GM21717 (cell line): ENCODE measurements around the gene NUDT4.
"Not testable (repeated sequence)": the region's sequence is repeated elsewhere in the genome, so short reads cannot be mapped to it uniquely, and the experiment has no call there.

ENCODE experiments used
- ATAC-seq: cut with Tn5 transposase; IDR thresholded peaks from one replicate; pipeline ENCODE4 v1.9.1; 2021; ENCODE audit warnings: mild to moderate bottlenecking, moderate library complexity; ENCODE audit not compliant: unreplicated experiment

The NUDT4 gene

DNA sequence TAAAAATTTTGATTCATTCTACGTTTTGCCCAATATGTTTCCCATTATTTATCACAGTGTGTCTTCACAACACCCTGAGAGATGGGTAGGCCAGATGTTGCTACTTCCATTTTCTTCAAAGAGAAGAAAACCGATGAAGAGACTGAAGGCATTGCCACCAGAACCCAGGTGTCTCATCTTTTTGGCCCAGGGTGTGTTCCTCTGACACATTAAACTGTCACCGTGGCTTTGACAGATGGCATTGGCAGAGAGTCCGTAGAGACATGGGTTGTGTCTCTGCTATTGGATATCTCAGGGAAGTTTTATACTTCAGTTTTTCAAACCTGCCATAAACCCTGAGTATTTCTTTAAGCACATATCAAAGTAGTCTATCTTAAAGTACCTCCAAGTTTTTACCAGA, 11.3 kb upstream of the NUDT4 start:
- no peak for ATAC-seq

- no peak for ATAC-seq
Measured at GRCh38 chr12:93368766-93369165, 9.0 kb upstream of the NUDT4 start.

DNA sequence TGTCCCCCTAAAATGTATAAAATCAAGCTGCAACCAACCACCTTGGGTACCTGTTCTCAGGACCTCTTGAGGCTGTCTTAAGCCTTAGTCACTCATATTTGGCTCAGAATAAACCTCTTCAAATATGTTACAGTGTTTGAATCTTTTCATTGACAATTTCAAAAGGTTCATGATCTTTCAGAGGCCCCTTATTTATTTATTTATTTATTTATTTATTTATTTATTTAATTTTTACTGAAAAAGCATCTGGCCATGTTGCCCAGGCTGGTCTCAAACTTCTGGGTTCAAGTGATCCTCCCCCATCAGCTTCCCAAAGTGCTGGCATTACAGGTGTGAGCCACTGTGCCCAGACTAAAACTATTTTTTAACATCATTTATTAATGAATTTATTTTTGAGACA, 8.2 kb upstream of the NUDT4 start:
- ATAC-seq, result no peak

- ATAC-seq, result no peak
Measured at GRCh38 chr12:93370947-93371346, 6.8 kb upstream of the NUDT4 start.

- no peak for ATAC-seq
Measured at GRCh38 chr12:93373961-93374656, 3.6 kb upstream of the NUDT4 start.

DNA sequence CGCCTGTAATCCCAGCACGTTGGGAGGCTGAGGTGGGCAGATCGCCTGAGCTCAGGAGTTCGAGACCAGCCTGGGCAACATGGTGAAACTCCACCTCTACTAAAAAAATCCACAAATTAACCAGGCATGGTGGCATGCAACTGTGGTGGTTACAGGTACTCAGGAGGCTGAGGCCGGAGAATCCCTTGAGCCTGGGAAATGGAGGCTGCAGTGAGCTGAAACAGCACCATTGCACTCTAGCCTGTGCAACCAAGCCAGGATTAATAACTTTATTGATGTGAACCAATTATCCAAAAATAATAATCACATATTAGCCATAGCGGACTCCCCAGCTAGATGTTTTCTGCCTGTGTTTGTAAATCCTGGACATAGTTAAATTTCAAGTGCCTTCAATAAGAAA, 1.8 kb upstream of the NUDT4 start:
- ATAC-seq, result no peak

GRCh38 chr12:93376436-93377251, 1.1 kb upstream of the NUDT4 start:
- ATAC-seq, result no peak

DNA sequence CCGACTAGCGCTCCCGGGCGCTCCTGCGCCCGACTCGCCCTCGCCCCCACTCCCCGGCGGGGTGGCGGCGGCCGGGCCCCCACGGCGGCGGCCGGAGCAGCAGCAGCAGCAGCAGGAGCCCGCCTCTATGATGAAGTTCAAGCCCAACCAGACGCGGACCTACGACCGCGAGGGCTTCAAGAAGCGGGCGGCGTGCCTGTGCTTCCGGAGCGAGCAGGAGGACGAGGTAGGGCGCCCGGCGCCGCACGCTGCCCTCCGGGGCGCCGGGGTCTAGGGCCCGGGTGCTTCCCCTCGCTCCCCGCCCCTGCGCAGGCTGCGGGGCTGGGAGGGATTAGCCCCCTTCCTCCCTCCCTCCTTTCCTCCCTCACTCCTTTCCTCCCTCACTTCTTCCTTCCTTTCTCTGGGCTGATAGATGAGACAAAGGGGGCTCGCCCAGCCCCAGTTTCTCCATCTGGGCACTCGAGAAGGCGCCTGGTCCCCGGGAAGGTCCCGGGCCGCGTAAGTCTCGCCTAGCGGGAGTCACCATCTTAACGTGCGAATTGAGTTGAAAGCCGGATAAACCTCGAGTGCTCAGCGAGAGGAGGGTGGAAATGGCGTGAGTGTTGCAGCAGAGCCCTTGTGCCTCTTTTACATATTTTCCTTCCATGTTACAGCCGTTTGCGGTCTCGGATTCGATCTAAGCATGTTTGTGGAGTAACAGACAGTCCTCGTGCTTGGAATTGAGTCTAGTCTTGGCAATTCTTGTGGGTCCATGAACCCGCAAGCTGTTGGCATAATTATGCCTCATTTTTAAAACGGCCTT, 672 bp downstream of the NUDT4 start:
- ATAC-seq, result peak; percentile 29

GRCh38 chr12:93378998-93379325, 1.2 kb downstream of the NUDT4 start:
- ATAC-seq, result no peak

DNA sequence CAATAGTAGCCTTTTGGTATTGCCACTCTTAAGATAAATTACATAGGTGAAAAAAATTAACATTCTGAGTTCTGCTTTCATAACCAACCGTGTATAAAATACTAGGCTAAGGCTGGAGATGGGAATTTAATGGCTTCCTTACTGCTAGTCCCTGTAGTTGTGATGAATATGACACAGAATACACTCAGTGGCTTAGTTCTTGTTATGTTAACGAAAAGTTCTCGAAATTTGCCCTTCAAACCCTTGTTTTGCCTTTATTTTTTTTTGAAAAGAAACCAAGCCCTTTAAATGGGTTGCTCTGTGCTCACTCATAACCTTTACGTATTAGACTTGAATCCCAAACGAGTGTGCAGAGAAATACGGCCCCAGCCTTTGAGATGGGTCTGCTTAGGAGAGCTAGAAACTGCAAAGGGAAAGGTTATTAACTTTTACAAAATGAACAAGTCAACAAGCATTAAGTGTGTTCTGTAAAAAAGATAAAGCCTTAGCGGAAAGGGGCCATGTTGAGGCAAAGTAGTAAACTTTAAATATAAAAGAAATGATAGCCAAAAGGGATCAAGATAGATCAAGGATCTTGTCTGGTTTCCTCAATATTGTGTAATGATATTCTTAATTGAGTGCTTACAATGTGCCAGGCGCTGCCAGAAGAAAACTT, 1.7 kb downstream of the NUDT4 start:
- no peak for ATAC-seq

- no peak for ATAC-seq
Measured at GRCh38 chr12:93379981-93380361, 2.2 kb downstream of the NUDT4 start.

GRCh38 chr12:93380480-93381121, 2.9 kb downstream of the NUDT4 start:
- ATAC-seq, result no peak

- ATAC-seq, result no peak
Measured at GRCh38 chr12:93381161-93381975, 3.6 kb downstream of the NUDT4 start.

DNA sequence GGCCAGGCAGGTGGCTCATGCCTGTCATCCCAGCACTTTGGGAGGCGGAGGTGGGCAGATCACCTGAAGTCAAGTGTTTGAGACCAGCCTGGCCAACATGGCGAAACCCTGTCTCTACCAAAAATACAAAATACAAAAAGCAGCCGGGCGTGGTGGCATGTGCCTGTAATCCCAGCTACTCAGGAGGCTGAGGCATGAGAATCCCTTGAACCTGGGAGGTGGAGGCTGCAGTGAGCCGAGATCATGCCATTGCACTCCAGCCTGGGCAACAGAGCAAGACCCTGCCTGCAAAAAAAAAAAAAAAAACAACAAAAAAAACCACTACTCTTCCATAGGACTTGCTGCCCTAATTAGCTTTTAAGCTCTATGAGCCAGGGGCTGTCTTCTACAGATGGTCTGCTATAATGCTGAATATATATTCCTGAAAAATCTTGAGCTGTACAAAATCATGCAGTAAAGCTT, 4.3 kb downstream of the NUDT4 start:
- not testable (repeated sequence) for ATAC-seq

DNA sequence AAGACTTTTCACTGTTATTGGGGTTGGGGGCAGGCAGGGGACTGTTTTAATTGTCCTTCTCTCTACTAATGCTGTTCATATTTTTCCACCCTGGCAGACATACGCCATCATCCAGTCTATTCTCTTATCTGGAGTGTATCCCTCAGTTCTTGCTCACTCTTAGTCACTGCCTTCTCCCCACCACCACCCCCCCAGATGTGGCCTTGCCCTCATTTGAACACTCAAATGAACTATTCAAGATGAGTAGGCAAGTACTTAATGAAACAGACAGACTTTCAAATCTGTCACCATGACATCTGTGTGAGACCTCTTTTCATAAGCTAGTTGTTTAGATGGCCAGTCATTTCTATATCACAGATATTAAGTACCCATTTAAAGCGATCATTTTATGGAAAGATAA, 10.1 kb downstream of the NUDT4 start:
- no peak for ATAC-seq

DNA sequence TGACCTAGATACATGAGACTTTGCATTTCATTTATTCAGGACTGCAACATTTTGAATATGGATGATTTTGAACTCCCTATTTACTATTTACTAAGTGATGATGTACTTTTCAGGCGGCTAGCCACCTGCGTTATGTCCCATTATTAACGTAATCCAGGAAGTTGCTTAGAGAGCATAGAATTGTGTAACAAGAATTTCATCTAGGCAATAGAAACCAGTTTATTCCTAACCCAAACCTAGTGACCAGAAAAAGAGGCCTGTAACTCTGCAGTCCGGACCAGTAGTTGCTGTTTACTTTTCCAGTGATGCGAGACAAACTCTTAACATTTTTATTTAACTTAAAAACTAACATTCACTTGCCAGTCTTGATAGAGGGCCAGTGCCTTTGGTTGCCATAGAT, 12.3 kb downstream of the NUDT4 start:
- no peak for ATAC-seq

- no peak for ATAC-seq
Measured at GRCh38 chr12:93390549-93391297, 13.0 kb downstream of the NUDT4 start.

DNA sequence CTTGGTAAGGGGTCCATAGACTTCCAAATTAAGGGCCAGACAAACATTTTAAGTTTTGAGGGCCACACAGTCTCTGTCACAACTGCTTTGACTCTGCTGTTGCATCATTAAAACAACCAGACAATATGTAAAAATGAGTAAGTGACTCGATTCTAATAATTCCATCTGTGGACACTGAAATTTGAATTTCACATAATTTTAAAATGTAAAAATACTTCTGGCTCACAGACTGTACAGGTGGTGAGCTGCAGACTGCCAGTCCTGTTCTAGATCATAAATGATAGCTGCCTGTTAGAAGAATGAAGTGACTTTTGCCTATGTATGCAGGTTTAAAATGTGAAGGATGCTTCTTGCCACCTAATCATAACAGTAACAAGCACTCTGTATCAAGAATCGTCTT, 15.7 kb downstream of the NUDT4 start:
- no peak for ATAC-seq

DNA sequence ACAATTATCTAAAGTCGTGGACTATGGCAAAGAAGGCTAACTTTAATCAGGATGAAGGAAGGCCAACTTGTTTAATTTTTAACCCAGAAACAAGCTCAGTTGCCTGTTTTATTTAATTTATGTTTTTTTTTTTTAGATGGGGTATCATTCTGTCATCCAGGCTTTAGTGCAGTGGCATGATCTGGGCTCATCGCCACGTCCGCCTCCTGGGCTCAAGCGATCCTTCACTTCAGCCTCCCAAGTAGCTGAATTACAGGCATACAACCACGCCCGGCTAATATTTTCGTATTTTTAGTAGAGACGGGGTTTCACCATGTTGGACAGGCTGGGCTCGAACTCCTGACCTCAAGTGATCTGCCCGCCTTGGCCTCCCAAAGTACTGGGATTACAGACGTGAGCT, 19.7 kb downstream of the NUDT4 start:
- no peak for ATAC-seq
